ENCODE results near the gene IRF2BPL. TPM values are rescaled to one million over a fixed set of nuclear protein-coding genes. Genes with fewer than 3 reads are reported as not detected.

IRF2BPL gene
- total and polyA plus RNA-seq, 2 of the 8 experiments (the other 6 are each of a cell fraction or from before 2014, with no cell fraction given) = 18.8 to 57.0 TPM

- TF ChIP-seq CHD7 (IDR thresholded peaks at IDR 0.05; ENCODE audit: insufficient replicate concordance, low read length) (no peak), EGR1 (IDR thresholded peaks at IDR 0.05; ENCODE audit: borderline replicate concordance, low read depth, low read length) (no peak), BACH1 (IDR thresholded peaks at IDR 0.05; ENCODE audit: low read length) (no peak), ASH2L (IDR thresholded peaks at IDR 0.05; ENCODE audit: low read length) (no peak), CHD2 (IDR thresholded peaks at IDR 0.05; ENCODE audit: low read length) (no peak)
Measured at GRCh38 chr14:77007183-77007974, 21.1 kb downstream of the IRF2BPL start (continued).
